Sigmoid colon (tissue), 4 donors: ENCODE measurements around the gene GRHPR.

Source experiments
- EP300 ChIP-seq, 4 donors: sonication (generic); formaldehyde crosslinking; IDR thresholded peaks; one replicate each; pipeline ENCODE4 v1.6.1; 2017; ENCODE audit warnings: antibody characterized with exemption in 4 of 4
- POLR2A ChIP-seq, 2 donors: fragments of 450-650 bp; IDR thresholded peaks; one replicate each; pipeline ENCODE4 v1.6.1; 2016; ENCODE audit warnings: antibody characterized with exemption in 2 of 2, mild to moderate bottlenecking in 2 of 2, moderate library complexity in 2 of 2
- TF ChIP-seq, protein P1 (sequence below), 4 experiments: fragments of 450-650 bp in 3 of 4; fragments of 200-600 bp in 1 of 4; IDR thresholded peaks; one replicate each; pipeline ENCODE4 v1.5.1; 2016 to 2019; ENCODE audit warnings: antibody characterized with exemption in 4 of 4, mild to moderate bottlenecking in 3 of 4, moderate library complexity in 2 of 4

- TF ChIP-seq, protein P1, sequence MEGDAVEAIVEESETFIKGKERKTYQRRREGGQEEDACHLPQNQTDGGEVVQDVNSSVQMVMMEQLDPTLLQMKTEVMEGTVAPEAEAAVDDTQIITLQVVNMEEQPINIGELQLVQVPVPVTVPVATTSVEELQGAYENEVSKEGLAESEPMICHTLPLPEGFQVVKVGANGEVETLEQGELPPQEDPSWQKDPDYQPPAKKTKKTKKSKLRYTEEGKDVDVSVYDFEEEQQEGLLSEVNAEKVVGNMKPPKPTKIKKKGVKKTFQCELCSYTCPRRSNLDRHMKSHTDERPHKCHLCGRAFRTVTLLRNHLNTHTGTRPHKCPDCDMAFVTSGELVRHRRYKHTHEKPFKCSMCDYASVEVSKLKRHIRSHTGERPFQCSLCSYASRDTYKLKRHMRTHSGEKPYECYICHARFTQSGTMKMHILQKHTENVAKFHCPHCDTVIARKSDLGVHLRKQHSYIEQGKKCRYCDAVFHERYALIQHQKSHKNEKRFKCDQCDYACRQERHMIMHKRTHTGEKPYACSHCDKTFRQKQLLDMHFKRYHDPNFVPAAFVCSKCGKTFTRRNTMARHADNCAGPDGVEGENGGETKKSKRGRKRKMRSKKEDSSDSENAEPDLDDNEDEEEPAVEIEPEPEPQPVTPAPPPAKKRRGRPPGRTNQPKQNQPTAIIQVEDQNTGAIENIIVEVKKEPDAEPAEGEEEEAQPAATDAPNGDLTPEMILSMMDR (IDR thresholded peaks at IDR 0.05): no peak
- TF ChIP-seq POLR2A (IDR thresholded peaks at IDR 0.05): no peak
- TF ChIP-seq EP300 (IDR thresholded peaks at IDR 0.05): no peak
Observed at GRCh38 chr9:37455884-37456647, 33.6 kb downstream of the GRHPR start.
